K562 (cell line): Measurements from ENCODE around the gene SMS.

Experiments used
- CTCF ChIP-seq, 3 experiments: IDR thresholded peaks in 2 of 3; conservative IDR thresholded peaks in 1 of 3; 2 replicates each; pipeline ENCODE4 v1.5.1; 2011 to 2012; ENCODE audit warnings: low read length in 3 of 3, mild to moderate bottlenecking in 3 of 3, control low read depth in 2 of 3, improper control_type of control experiment in 1 of 3, inconsistent platforms in 1 of 3, low read depth in 1 of 3, mixed read lengths in 1 of 3, moderate library complexity in 1 of 3; ENCODE audit not compliant: insufficient read depth in 2 of 3
- EGR1 ChIP-seq: fragments of 450-650 bp; conservative IDR thresholded peaks from 2 replicates; pipeline ENCODE4 v1.6.1; 2017; ENCODE audit warnings: mild to moderate bottlenecking
- PATZ1 ChIP-seq: fragments of 250-450 bp; sonication (Bioruptor Pico); IDR thresholded peaks from 2 replicates; pipeline ENCODE4 v1.5.0; 2020; ENCODE audit warnings: mild to moderate bottlenecking, borderline replicate concordance
- SRSF9 ChIP-seq: fragments of 200-400 bp; formaldehyde crosslinking; IDR thresholded peaks from 2 replicates; pipeline ENCODE4 v1.6.1; 2017; ENCODE audit warnings: low read depth, low read length, borderline replicate concordance
- ZSCAN29 ChIP-seq: fragments of 450-650 bp; IDR thresholded peaks from 2 replicates; pipeline ENCODE4 v1.6.1; 2017
- TF ChIP-seq, protein P1 (sequence below): fragments of 450-650 bp; IDR thresholded peaks from 2 replicates; pipeline ENCODE4 v1.6.1; 2018; ENCODE audit not compliant: partially characterized antibody

GRCh38 chrX:21998037-21998436, 57.5 kb downstream of the SMS start:
- TF ChIP-seq EGR1 (no peak), SRSF9 (no peak), PATZ1 (CRISPR knock-in tag) (no peak), ZSCAN29 (no peak), CTCF (IDR thresholded peaks at IDR 0.05 in 2 of 3, conservative IDR thresholded peaks at IDR 0.05 in 1 of 3; ENCODE audit: insufficient read depth in 2 of 3, low read depth in 1 of 3, low read length in 3 of 3) (no peak)
- TF ChIP-seq, protein P1, sequence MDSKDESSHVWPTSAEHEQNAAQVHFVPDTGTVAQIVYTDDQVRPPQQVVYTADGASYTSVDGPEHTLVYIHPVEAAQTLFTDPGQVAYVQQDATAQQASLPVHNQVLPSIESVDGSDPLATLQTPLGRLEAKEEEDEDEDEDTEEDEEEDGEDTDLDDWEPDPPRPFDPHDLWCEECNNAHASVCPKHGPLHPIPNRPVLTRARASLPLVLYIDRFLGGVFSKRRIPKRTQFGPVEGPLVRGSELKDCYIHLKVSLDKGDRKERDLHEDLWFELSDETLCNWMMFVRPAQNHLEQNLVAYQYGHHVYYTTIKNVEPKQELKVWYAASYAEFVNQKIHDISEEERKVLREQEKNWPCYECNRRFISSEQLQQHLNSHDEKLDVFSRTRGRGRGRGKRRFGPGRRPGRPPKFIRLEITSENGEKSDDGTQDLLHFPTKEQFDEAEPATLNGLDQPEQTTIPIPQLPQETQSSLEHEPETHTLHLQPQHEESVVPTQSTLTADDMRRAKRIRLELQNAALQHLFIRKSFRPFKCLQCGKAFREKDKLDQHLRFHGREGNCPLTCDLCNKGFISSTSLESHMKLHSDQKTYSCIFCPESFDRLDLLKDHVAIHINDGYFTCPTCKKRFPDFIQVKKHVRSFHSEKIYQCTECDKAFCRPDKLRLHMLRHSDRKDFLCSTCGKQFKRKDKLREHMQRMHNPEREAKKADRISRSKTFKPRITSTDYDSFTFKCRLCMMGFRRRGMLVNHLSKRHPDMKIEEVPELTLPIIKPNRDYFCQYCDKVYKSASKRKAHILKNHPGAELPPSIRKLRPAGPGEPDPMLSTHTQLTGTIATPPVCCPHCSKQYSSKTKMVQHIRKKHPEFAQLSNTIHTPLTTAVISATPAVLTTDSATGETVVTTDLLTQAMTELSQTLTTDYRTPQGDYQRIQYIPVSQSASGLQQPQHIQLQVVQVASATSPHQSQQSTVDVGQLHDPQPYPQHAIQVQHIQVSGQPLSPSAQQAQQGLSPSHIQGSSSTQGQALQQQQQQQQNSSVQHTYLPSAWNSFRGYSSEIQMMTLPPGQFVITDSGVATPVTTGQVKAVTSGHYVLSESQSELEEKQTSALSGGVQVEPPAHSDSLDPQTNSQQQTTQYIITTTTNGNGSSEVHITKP: no peak
